WTC11 (cell line): Measurements from ENCODE around the gene ACSS3. TPM values are rescaled to one million over a fixed set of nuclear protein-coding genes. Genes with fewer than 3 reads are reported as not detected.

Experiments
- ATAC-seq: fragments of 200-7000 bp; cut with Tn5 transposase; 2 replicates; pipeline ENCODE4 v1.10.0; 2021; ENCODE audit warnings: mild to moderate bottlenecking, moderate library complexity
- CTCF ChIA-PET: fragments of 300-600 bp; sonication (Branson Sonifier 250); formaldehyde crosslinking; loops from one replicate; lab custom pipeline; 2021; ENCODE audit warnings: antibody characterized with exemption; lab: Charles Lee
- POLR2A ChIA-PET: fragments of 350-600 bp; sonication (Branson Sonifier 250); formaldehyde crosslinking; loops from one replicate; lab custom pipeline; 2021; ENCODE audit warnings: antibody characterized with exemption; lab: Charles Lee
- DNase-seq: peaks from one replicate; pipeline ENCODE4 v3.0.0; 2021; ENCODE audit warnings: low spot score
- H3K27ac Mint-ChIP-seq: 2 replicates; pipeline ENCODE4 v1.8.0; 2021; ENCODE audit warnings: mixed read lengths
- H3K27me3 Mint-ChIP-seq: 2 replicates; pipeline ENCODE4 v1.8.0; 2021; ENCODE audit warnings: low read depth, mild to moderate bottlenecking, moderate library complexity, mixed read lengths
- H3K36me3 Mint-ChIP-seq: 2 replicates; pipeline ENCODE4 v1.8.0; 2021; ENCODE audit warnings: mixed read lengths
- H3K4me1 Mint-ChIP-seq: 2 replicates; pipeline ENCODE4 v1.8.0; 2022; ENCODE audit warnings: mixed read lengths
- H3K4me3 Mint-ChIP-seq: 2 replicates; pipeline ENCODE4 v1.8.0; 2021; ENCODE audit warnings: mild to moderate bottlenecking, moderate library complexity, mixed read lengths
- H3K9me3 Mint-ChIP-seq: 2 replicates; pipeline ENCODE4 v1.8.0; 2021; ENCODE audit warnings: mixed read lengths
- AFF4 ChIP-seq: sonication (generic); formaldehyde crosslinking; IDR thresholded peaks from 2 replicates; pipeline ENCODE4 v1.8.1; 2023; ENCODE audit warnings: mild to moderate bottlenecking, missing genetic modification reagents, borderline replicate concordance
- ARID4B ChIP-seq: sonication (generic); formaldehyde crosslinking; IDR thresholded peaks from 2 replicates; pipeline ENCODE4 v1.8.0; 2023; ENCODE audit warnings: missing genetic modification reagents, mild to moderate bottlenecking, borderline replicate concordance
- ELF4 ChIP-seq: sonication (generic); formaldehyde crosslinking; IDR thresholded peaks from 2 replicates; pipeline ENCODE4 v1.8.1; 2022; ENCODE audit warnings: low read depth, mild to moderate bottlenecking, moderate library complexity, missing genetic modification reagents
- ERG ChIP-seq: fragments of 250-450 bp; sonication (Bioruptor Pico); IDR thresholded peaks from 2 replicates; pipeline ENCODE4 v1.8.0; 2021; ENCODE audit warnings: mild to moderate bottlenecking
- ESRRA ChIP-seq: sonication (generic); formaldehyde crosslinking; IDR thresholded peaks from 2 replicates; pipeline ENCODE4 v1.8.1; 2022; ENCODE audit warnings: mild to moderate bottlenecking, missing genetic modification reagents, borderline replicate concordance
- HMGA2 ChIP-seq: fragments of 250-450 bp; sonication (Bioruptor Pico); IDR thresholded peaks from 2 replicates; pipeline ENCODE4 v1.4.0; 2021; ENCODE audit warnings: mild to moderate bottlenecking, moderate library complexity
- KAT7 ChIP-seq: sonication (generic); formaldehyde crosslinking; IDR thresholded peaks from 2 replicates; pipeline ENCODE4 v1.8.1; 2023; ENCODE audit warnings: missing genetic modification reagents, mild to moderate bottlenecking, borderline replicate concordance
- MYBL2 ChIP-seq: sonication (generic); formaldehyde crosslinking; IDR thresholded peaks from 2 replicates; pipeline ENCODE4 v1.8.1; 2023; ENCODE audit warnings: mild to moderate bottlenecking, moderate library complexity, missing genetic modification reagents
- NR3C1 ChIP-seq: sonication (generic); formaldehyde crosslinking; conservative IDR thresholded peaks from 2 replicates; pipeline ENCODE4 v1.8.1; 2023; ENCODE audit warnings: low read depth, mild to moderate bottlenecking, missing genetic modification reagents
- USF2 ChIP-seq: sonication (generic); formaldehyde crosslinking; IDR thresholded peaks from 2 replicates; pipeline ENCODE4 v1.8.1; 2023; ENCODE audit warnings: mild to moderate bottlenecking, missing genetic modification reagents, moderate library complexity
- ZBTB43 ChIP-seq: sonication (generic); formaldehyde crosslinking; IDR thresholded peaks from 2 replicates; pipeline ENCODE4 v1.8.1; 2023; ENCODE audit warnings: mild to moderate bottlenecking, missing genetic modification reagents
- ZNF121 ChIP-seq: sonication (generic); formaldehyde crosslinking; IDR thresholded peaks from 2 replicates; pipeline ENCODE4 v1.8.0; 2023; ENCODE audit warnings: missing genetic modification reagents
- ZNF281 ChIP-seq: sonication (generic); formaldehyde crosslinking; IDR thresholded peaks from 2 replicates; pipeline ENCODE4 v1.8.0; 2023; ENCODE audit warnings: mild to moderate bottlenecking, missing genetic modification reagents
- ZNF396 ChIP-seq: fragments of 250-450 bp; sonication (Bioruptor Pico); IDR thresholded peaks from 2 replicates; pipeline ENCODE4 v1.8.0; 2021; ENCODE audit warnings: mild to moderate bottlenecking, moderate library complexity, borderline replicate concordance
- ZNF423 ChIP-seq: fragments of 250-450 bp; sonication (Bioruptor Pico); IDR thresholded peaks from 2 replicates; pipeline ENCODE4 v2.1.2; 2022; ENCODE audit warnings: mild to moderate bottlenecking, moderate library complexity
- ZNF425 ChIP-seq: fragments of 250-450 bp; sonication (Bioruptor Pico); conservative IDR thresholded peaks from 2 replicates; pipeline ENCODE4 v1.9.0; 2021; ENCODE audit warnings: mild to moderate bottlenecking
- ZSCAN18 ChIP-seq: fragments of 250-450 bp; sonication (Bioruptor Pico); IDR thresholded peaks from 2 replicates; pipeline ENCODE4 v2.1.2; 2022; ENCODE audit warnings: mild to moderate bottlenecking, moderate library complexity
- total RNA-seq: library from RNA; stranded (reverse); gene quantifications from 3 replicates; pipeline ENCODE4 v1.2.3, GENCODE V29; 2021

Gene ACSS3
- total RNA-seq, 1 experiment from 2014 or later, result 18.6 TPM

GRCh38 chr12:81172851-81173250, 95.0 kb downstream of the ACSS3 start (continued):
- no peak for TF ChIP-seq ZNF425 (CRISPR knock-in tag)
- TF ChIP-seq ESRRA (CRISPR knock-in tag), result no peak

GRCh38 chr12:81174664-81175063, 96.8 kb downstream of the ACSS3 start:
- Mint-ChIP-seq H3K4me3 (no peak overlapping the region), H3K27me3 (no peaks in the 10 kb centered on the region), H3K27ac (no peak overlapping the region), H3K9me3 (peaks cover 18% of the 10 kb centered on the region), H3K36me3 (peaks cover 24% of the 10 kb centered on the region), H3K4me1 (no peaks in the 10 kb centered on the region)
- CTCF ChIA-PET, result no interaction called here
- DNase-seq (no peak), ATAC-seq (no peak)
- POLR2A ChIA-PET, result no interaction called here
- TF ChIP-seq ZNF423 (CRISPR knock-in tag), result no peak
- no peak for TF ChIP-seq KAT7 (CRISPR knock-in tag)
- no peak for TF ChIP-seq ELF4 (CRISPR knock-in tag)
- no peak for TF ChIP-seq ZSCAN18 (CRISPR knock-in tag)
- no peak for TF ChIP-seq AFF4 (CRISPR knock-in tag)
- no peak for TF ChIP-seq ZNF396 (CRISPR knock-in tag)
- no peak for TF ChIP-seq ARID4B (CRISPR knock-in tag)
- TF ChIP-seq NR3C1, result no peak
- TF ChIP-seq ERG (CRISPR knock-in tag), result no peak
- no peak for TF ChIP-seq MYBL2
- no peak for TF ChIP-seq ZBTB43
- no peak for TF ChIP-seq USF2
- TF ChIP-seq ZNF121 (CRISPR knock-in tag), result no peak
- no peak for TF ChIP-seq ZNF281
- TF ChIP-seq HMGA2 (CRISPR knock-in tag), result no peak
